Tibial nerve (tissue), 4 donors: Measurements from ENCODE around the gene NCOA7.

Source experiments
- CTCF ChIP-seq, 5 experiments: fragments of 200-600 bp in 3 of 5; fragments of 450-650 bp in 2 of 5; sonication (generic) in 3 of 5; IDR thresholded peaks; one replicate each; pipeline ENCODE4 v1.5.1; 2016 to 2019; ENCODE audit warnings: antibody characterized with exemption in 5 of 5, mild to moderate bottlenecking in 3 of 5, moderate library complexity in 2 of 5
- EP300 ChIP-seq, 2 donors: sonication (generic); formaldehyde crosslinking; IDR thresholded peaks; one replicate each; pipeline ENCODE4 v1.6.1; 2017; ENCODE audit warnings: antibody characterized with exemption in 2 of 2, mild to moderate bottlenecking in 1 of 2
- POLR2A ChIP-seq, 2 donors: fragments of 450-650 bp; IDR thresholded peaks; one replicate each; pipeline ENCODE4 v1.6.1; 2017; ENCODE audit warnings: antibody characterized with exemption in 2 of 2, mild to moderate bottlenecking in 2 of 2, moderate library complexity in 2 of 2

- TF ChIP-seq EP300 (IDR thresholded peaks at IDR 0.05) (no peak), CTCF (IDR thresholded peaks at IDR 0.05) (no peak), POLR2A (IDR thresholded peaks at IDR 0.05) (no peak)
These were observed 63.6 kb downstream of the NCOA7 start for GRCh38 chr6:125854355-125854754.
